ENCODE results near the gene FOXG1. TPM values are rescaled to one million over a fixed set of nuclear protein-coding genes. Genes with fewer than 3 reads are reported as not detected.

The FOXG1 gene
- total and polyA plus RNA-seq, 2 donors from 2014 or later: not detected

DNA sequence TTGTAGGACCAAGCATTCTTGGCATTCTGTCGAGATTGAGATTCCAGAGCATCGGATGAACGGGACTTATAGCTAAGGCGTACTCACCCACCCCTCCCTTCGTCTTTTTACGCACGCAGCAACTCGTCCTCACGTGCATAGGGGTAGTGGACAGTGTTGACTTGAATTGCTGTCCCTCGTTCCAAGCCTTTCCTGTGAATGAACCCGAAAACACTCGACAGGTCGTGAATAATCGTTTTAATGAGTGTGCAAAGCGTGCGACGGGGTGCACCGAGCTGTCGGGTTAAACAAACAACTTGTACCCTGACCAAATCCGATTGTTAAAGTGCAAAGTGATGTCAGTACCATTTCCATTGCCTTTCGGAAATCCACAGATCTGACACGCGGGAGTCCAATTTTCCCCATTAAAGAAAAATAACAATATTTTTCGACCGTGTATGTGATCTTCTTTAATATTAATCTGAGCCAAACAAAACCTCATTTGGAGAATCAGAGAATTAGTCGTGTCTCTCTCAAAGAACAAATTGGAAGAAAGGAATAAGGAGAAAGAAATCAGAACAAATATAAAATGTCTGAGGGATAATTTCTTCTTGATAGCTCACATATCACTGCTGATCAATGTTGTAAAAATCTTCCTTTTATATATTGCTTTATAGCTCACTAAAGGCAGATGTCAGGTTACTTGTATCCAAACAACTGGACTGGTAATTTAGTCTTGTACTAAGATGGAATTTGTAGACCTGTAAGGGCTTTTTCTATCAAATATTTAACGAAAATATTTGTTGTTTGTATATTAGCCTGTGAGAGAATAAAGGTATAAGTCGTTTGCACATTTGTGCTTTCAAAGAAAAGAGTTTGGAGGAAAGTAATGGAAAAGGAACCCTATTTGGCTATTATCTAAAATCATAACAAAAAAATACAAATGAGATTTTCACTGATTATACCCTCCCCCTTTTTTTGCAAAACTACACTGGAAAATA is 11.8 kb downstream of the FOXG1 start:
- intact Hi-C loops (cut with DNase I): no loop called here
- no peaks in the 10 kb centered on the region for H3K4me1 ChIP-seq (ENCODE audit: control insufficient read depth in 2 of 3, insufficient read depth in 2 of 3, low read depth in 1 of 3, low read length in 3 of 3)
- no peak overlapping the region for H3K4me3 ChIP-seq (ENCODE audit: low read length in 3 of 3)
- FAIRE-seq (no peak), DNase-seq (peak in 1 of 5 donors; percentile 48)
- H3K9ac ChIP-seq (ENCODE audit: low read length in 3 of 3): no peak overlapping the region
- H3K9me3 ChIP-seq (ENCODE audit: control insufficient read depth in 2 of 3, insufficient read depth in 1 of 3, low read length in 3 of 3): no peaks in the 10 kb centered on the region
- H3K27me3 ChIP-seq (ENCODE audit: control insufficient read depth, insufficient read depth, low read length): peaks cover 81% of the 10 kb centered on the region
- TF ChIP-seq, protein P1, sequence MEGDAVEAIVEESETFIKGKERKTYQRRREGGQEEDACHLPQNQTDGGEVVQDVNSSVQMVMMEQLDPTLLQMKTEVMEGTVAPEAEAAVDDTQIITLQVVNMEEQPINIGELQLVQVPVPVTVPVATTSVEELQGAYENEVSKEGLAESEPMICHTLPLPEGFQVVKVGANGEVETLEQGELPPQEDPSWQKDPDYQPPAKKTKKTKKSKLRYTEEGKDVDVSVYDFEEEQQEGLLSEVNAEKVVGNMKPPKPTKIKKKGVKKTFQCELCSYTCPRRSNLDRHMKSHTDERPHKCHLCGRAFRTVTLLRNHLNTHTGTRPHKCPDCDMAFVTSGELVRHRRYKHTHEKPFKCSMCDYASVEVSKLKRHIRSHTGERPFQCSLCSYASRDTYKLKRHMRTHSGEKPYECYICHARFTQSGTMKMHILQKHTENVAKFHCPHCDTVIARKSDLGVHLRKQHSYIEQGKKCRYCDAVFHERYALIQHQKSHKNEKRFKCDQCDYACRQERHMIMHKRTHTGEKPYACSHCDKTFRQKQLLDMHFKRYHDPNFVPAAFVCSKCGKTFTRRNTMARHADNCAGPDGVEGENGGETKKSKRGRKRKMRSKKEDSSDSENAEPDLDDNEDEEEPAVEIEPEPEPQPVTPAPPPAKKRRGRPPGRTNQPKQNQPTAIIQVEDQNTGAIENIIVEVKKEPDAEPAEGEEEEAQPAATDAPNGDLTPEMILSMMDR (IDR thresholded peaks at IDR 0.05; ENCODE audit: borderline replicate concordance, extremely low read depth, insufficient read depth): no peak
- H3K36me3 ChIP-seq (ENCODE audit: control insufficient read depth in 2 of 3, insufficient read depth in 3 of 3, low read length in 3 of 3): no peaks in the 10 kb centered on the region
- H3K27ac ChIP-seq (ENCODE audit: low read depth in 2 of 2, low read length in 2 of 2): no peak overlapping the region

DNA sequence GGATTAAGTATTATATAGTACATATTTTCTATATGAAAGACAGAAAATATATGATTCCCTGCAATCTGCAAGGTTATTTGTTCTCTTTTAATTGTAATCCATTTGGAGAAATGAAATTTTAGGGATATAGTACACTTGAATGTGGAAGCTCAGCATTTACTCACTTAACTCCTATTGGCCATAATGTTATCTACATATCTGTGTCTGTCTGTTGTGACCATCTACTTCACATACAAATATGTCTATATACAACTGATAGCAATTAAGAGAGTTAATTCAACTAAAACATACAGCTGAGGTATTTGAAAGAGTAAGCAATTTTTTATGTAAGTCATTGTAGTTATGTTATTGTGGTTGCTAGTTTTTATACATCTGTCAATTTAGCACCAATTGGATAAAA is 12.9 kb downstream of the FOXG1 start:
- DNase-seq: peak in 1 of 5 donors; percentile 22
- Histone ChIP-seq H3K9me3 (ENCODE audit: control insufficient read depth in 2 of 3, insufficient read depth in 1 of 3, low read length in 3 of 3) (no peaks in the 10 kb centered on the region), H3K4me1 (ENCODE audit: control insufficient read depth in 2 of 3, insufficient read depth in 2 of 3, low read depth in 1 of 3, low read length in 3 of 3) (no peaks in the 10 kb centered on the region), H3K27ac (ENCODE audit: low read depth in 2 of 2, low read length in 2 of 2) (no peak overlapping the region), H3K27me3 (ENCODE audit: control insufficient read depth, insufficient read depth, low read length) (peaks cover 82% of the 10 kb centered on the region), H3K4me3 (ENCODE audit: low read length in 3 of 3) (no peak overlapping the region), H3K36me3 (ENCODE audit: control insufficient read depth in 2 of 3, insufficient read depth in 3 of 3, low read length in 3 of 3) (no peaks in the 10 kb centered on the region), H3K9ac (ENCODE audit: low read length in 3 of 3) (no peak overlapping the region)
- intact Hi-C loops (cut with DNase I): no loop called here
- TF ChIP-seq, protein P1 (IDR thresholded peaks at IDR 0.05; ENCODE audit: borderline replicate concordance, extremely low read depth, insufficient read depth): no peak
- no peak for FAIRE-seq

DNA sequence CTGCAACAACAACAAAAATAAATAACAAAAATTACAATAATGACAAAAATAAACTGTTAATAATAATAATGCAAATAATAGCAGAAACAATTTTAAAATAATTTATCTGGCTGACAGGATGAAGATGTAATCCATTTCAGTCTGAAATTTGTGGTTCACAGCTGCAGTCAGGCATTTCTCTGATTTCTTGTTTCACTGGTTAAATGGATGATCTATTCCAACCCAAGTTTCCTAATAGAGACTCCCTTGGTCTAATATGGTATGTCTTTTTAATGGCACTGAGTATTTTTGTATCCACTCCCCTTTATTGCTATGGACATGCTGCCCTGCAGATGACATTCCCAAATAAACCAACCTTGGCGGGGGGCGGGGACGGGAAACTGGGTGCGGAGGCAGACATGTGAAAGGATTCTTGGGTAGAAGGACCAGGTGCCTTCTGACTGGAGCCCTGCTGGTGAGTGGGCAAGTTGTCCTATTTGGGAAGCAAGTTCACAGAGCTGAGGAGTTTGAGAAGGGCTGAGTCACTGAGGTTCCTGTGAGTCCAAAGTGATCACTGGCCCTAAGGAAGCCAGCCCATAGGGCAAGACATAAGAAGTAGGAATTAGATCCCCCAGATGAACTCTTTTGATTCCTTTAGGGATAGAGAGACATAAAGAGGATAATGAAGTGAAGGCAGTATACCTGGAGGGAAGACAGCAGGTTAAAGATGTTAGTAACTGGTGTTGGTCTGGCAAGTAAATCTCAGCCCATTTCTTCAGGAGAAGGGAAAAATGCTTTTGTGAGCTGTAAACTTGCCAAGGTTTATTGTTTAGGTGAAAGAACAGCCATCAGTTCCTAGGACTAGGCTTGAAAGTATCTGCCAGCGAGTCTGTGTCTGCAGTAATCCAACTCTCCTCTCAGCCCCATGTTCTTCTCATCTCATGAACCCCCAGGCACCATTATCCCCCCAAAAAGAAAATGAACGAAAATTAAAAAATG is 14.5 kb downstream of the FOXG1 start:
- Histone ChIP-seq H3K27ac (ENCODE audit: low read depth in 2 of 2, low read length in 2 of 2) (no peak overlapping the region), H3K4me3 (ENCODE audit: low read length in 3 of 3) (no peak overlapping the region), H3K36me3 (ENCODE audit: control insufficient read depth in 2 of 3, insufficient read depth in 3 of 3, low read length in 3 of 3) (no peaks in the 10 kb centered on the region), H3K4me1 (ENCODE audit: control insufficient read depth in 2 of 3, insufficient read depth in 2 of 3, low read depth in 1 of 3, low read length in 3 of 3) (no peaks in the 10 kb centered on the region), H3K9ac (ENCODE audit: low read length in 3 of 3) (no peak overlapping the region), H3K27me3 (ENCODE audit: control insufficient read depth, insufficient read depth, low read length) (peaks cover 83% of the 10 kb centered on the region), H3K9me3 (ENCODE audit: control insufficient read depth in 2 of 3, insufficient read depth in 1 of 3, low read length in 3 of 3) (no peaks in the 10 kb centered on the region)
- FAIRE-seq (no peak), DNase-seq (peak in 1 of 5 donors; percentile 13)
- intact Hi-C loops (cut with DNase I): no loop called here
- TF ChIP-seq, protein P1 (IDR thresholded peaks at IDR 0.05; ENCODE audit: borderline replicate concordance, extremely low read depth, insufficient read depth): no peak
